Measurements from ENCODE around the gene RECQL.

DNA sequence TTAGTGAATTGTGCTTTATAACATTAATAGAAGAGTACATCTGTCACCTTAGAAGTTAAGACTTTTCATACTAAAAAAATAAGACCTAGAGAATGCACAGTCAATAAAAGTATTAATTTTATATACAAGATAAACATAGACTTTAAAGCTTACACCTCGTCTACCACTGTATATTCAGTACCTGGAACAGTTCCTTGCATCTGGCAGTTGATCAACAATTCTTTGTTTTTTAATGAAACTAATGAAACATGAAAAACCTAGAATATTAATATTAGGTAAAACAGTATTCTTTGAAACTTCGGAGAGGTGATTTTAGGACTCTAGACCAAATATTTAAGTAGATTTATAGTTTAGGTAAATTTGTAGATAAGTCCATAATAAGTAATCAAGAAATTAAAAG, 4.5 kb upstream of the RECQL start:
- TF ChIP-seq ZNF70 (CRISPR knock-in tag; IDR thresholded peaks at IDR 0.05) (no peak), ISL1 (CRISPR knock-in tag; IDR thresholded peaks at IDR 0.05) (no peak), OSR1 (CRISPR knock-in tag; IDR thresholded peaks at IDR 0.05) (no peak), RARB (CRISPR knock-in tag; IDR thresholded peaks at IDR 0.05) (no peak), BACH2 (CRISPR knock-in tag; IDR thresholded peaks at IDR 0.05; ENCODE audit: borderline replicate concordance) (no peak), ZC3H10 (CRISPR knock-in tag; IDR thresholded peaks at IDR 0.05) (no peak), TCF4 (CRISPR knock-in tag; IDR thresholded peaks at IDR 0.05; ENCODE audit: borderline replicate concordance) (no peak), ZFP30 (CRISPR knock-in tag; IDR thresholded peaks at IDR 0.05) (no peak)
- TF ChIP-seq, protein P1, sequence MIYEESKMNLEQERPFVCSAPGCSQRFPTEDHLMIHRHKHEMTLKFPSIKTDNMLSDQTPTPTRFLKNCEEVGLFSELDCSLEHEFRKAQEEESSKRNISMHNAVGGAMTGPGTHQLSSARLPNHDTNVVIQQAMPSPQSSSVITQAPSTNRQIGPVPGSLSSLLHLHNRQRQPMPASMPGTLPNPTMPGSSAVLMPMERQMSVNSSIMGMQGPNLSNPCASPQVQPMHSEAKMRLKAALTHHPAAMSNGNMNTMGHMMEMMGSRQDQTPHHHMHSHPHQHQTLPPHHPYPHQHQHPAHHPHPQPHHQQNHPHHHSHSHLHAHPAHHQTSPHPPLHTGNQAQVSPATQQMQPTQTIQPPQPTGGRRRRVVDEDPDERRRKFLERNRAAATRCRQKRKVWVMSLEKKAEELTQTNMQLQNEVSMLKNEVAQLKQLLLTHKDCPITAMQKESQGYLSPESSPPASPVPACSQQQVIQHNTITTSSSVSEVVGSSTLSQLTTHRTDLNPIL (CRISPR knock-in tag; IDR thresholded peaks at IDR 0.05; ENCODE audit: low read depth), result no peak
- TF ChIP-seq, protein P2, sequence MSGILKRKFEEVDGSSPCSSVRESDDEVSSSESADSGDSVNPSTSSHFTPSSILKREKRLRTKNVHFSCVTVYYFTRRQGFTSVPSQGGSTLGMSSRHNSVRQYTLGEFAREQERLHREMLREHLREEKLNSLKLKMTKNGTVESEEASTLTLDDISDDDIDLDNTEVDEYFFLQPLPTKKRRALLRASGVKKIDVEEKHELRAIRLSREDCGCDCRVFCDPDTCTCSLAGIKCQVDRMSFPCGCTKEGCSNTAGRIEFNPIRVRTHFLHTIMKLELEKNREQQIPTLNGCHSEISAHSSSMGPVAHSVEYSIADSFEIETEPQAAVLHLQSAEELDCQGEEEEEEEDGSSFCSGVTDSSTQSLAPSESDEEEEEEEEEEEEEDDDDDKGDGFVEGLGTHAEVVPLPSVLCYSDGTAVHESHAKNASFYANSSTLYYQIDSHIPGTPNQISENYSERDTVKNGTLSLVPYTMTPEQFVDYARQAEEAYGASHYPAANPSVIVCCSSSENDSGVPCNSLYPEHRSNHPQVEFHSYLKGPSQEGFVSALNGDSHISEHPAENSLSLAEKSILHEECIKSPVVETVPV (CRISPR knock-in tag; IDR thresholded peaks at IDR 0.05), result no peak
